HG03280 (cell line): ENCODE measurements around the gene PARP2.

Experiments
- ATAC-seq: cut with Tn5 transposase; IDR thresholded peaks from one replicate; pipeline ENCODE4 v1.9.1; 2021; ENCODE audit warnings: mild to moderate bottlenecking, moderate library complexity; ENCODE audit not compliant: unreplicated experiment

Gene PARP2

DNA sequence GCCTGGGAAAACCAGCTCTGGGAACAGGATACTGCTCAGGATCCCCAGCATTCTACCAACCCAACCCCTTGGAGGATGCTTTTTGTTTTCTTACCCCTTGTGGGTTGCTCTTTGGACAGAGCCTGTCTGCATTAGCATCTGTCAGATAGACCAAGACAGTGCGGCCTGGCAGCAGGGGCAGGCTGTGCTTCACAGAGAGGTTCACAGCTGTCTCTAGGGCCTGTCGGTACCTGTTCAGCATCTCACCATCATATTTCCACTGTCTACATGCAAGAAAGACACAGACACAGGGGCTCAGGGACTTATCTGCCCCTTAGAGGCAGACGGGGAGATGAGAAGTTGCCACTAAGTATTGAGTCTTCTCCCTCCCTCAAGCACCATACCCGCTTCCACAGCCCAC lies 48.1 kb downstream of the PARP2 start:
- no peak for ATAC-seq

- ATAC-seq, result no peak
These were observed 54.1 kb downstream of the PARP2 start for GRCh38 chr14:20397511-20397910.

DNA sequence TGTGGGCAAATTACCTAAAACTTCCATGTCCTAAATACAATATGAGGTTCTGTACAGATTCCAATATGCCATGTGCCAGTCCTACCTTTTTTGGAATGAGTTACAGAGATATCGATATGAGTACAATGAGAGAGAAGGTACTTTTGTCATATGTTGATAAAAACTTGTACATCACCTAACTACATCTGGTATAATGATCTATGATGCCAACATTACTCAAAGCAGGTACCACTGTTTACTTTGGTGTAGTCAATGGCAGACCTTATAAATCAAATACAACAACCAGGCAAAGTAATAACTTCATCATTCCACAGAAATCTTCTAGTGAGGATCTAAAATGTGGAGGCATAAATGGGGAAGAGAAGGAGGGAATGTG lies 57.1 kb downstream of the PARP2 start:
- ATAC-seq, result no peak

DNA sequence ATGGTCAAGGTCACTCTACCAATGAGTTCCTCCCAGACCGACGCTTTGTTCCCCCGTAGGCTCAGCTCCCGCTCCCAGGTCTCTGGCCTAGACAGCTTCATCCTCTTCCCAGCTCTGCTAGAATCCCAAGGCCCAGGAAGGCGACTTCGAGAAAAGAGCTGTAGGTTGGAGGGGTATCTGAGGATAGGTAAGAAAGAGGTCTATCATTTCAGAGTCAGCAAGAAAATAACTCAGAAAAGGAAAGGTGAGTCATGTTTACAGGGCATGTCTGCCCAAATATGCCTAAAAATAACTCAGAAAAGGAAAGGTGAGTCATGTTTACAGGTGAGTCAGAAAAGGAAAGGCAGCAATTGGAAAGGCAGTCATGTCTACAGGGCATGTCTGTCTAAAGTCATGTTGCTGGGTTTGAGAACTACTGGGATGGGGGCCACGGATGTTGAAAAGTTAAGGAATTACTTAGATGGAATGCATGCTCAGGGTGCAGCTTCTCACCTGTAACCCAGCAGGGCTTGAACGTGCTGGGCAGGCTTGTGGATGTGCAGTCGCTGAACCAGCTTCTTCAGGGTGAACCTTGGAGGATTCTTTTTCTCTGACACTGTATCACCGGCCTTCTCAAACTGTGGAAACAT lies 57.6 kb downstream of the PARP2 start:
- ATAC-seq, result no peak

DNA sequence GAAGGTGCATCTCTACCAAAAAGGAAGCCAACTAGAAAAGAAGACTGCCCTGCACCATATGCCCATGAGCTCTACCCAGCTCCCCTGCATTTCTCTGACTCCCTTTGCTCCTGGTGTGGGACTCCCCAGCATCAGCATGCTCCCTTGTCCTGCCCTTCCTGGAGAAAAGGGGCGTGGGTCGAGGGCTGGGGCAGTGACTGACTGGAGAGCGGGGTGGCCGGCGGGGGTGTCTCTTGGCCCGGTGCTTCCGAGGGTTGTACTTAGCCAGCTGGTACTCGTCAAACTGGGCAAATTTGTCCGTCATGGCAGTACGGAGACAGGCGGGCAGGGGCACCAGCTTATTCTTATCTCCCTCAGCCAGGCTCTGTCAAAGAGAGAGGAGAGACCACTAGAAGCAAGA lies 60.1 kb downstream of the PARP2 start:
- ATAC-seq, result no peak
